Esophagus (tissue), 2 donors: Measurements from ENCODE around the gene ITPA. TPM values are rescaled to one million over a fixed set of nuclear protein-coding genes. Genes with fewer than 3 reads are reported as not detected.

Experiments
- H3K27ac ChIP-seq, 2 donors: one replicate each; pipeline ENCODE4 v1.5.1; 2013; ENCODE audit warnings: low read depth in 2 of 2, mild to moderate bottlenecking in 2 of 2, inconsistent platforms in 1 of 2, low read length in 1 of 2, moderate library complexity in 1 of 2
- H3K27me3 ChIP-seq, 2 donors: one replicate each; pipeline ENCODE4 v1.6.1; 2013; ENCODE audit warnings: low read length in 2 of 2, control low read depth in 1 of 2, mild to moderate bottlenecking in 1 of 2; ENCODE audit not compliant: insufficient read depth in 2 of 2, control insufficient read depth in 1 of 2
- H3K36me3 ChIP-seq, 2 donors: one replicate each; pipeline ENCODE4 v1.6.1; 2013; ENCODE audit warnings: low read length in 1 of 2; ENCODE audit not compliant: control insufficient read depth in 2 of 2, insufficient read depth in 2 of 2
- H3K4me1 ChIP-seq, 2 donors: one replicate each; pipeline ENCODE4 v1.6.1; 2013; ENCODE audit warnings: low read length in 1 of 2; ENCODE audit not compliant: control insufficient read depth in 2 of 2, insufficient read depth in 2 of 2
- H3K4me3 ChIP-seq, 2 donors: one replicate each; pipeline ENCODE4 v1.5.1; 2013; ENCODE audit warnings: low read length in 2 of 2, mild to moderate bottlenecking in 2 of 2, low read depth in 1 of 2, moderate library complexity in 1 of 2
- H3K9me3 ChIP-seq, 2 donors: one replicate each; pipeline ENCODE4 v1.6.1; 2013; ENCODE audit warnings: mild to moderate bottlenecking in 2 of 2, low read depth in 1 of 2, low read length in 1 of 2, moderate library complexity in 1 of 2; ENCODE audit not compliant: control insufficient read depth in 2 of 2, insufficient read depth in 1 of 2
- WGBS, 2 donors: extraction: QIAGEN DNeasy Blood & Tissue Kit; methylation state at CpG; one replicate each; pipeline ENCODE4 v1.1.7; 2013; 5-methylcytosine and 5-hydroxymethylcytosine counted together
- polyA plus RNA-seq, 2 donors: library from polyadenylated mRNA; stranded (reverse); fragments of 200-250 nt; gene quantifications; one replicate each; pipeline ENCODE4 v1.2.3, GENCODE V29; 2013
- donor health status: healthy with polysubstance abuse.
- donor health status: Bipolar disorder and iron deficiency.

ITPA gene
- polyA plus RNA-seq, 2 donors = 55.8 to 73.5 TPM

DNA sequence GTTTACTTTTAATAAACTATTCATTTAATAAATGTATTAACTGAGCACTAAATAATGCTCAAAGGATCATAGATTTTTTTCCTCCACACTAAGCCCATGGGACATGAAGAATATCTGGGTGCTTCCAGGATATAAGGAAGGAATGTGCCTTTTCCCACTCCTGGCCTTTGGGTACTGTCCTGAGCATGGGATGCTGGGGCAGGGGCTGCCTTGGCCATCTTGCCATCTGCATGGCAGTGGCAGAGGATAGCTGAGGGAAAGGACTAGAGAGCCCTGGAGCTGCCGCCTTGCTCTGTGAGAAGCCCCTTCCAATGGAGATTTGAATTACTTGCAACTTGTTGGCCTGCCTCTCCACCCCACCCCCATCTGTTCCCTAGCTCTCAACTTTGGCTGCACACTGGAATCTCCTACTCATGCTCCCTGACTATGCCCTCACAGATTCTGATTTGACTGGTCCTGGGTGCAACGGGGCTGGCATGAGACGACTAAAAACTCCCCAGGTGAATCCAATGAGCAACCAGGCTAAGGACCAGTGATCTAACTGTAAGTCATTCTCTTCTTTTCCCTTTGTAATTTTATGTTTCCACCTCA, 20.4 kb upstream of the ITPA start:
- no peak overlapping the region for H3K4me3 ChIP-seq
- no peaks in the 10 kb centered on the region for H3K9me3 ChIP-seq
- no peak overlapping the region for H3K27ac ChIP-seq
- no peaks in the 10 kb centered on the region for H3K27me3 ChIP-seq
- WGBS, 2 donors = 83 to 89% methylated on average over 3 of the region's 3 CpGs
- H3K4me1 ChIP-seq = peaks cover 0 to 3% of the 10 kb centered on the region in 2 donors
- peaks cover 23 to 28% of the 10 kb centered on the region in 2 donors for H3K36me3 ChIP-seq

DNA sequence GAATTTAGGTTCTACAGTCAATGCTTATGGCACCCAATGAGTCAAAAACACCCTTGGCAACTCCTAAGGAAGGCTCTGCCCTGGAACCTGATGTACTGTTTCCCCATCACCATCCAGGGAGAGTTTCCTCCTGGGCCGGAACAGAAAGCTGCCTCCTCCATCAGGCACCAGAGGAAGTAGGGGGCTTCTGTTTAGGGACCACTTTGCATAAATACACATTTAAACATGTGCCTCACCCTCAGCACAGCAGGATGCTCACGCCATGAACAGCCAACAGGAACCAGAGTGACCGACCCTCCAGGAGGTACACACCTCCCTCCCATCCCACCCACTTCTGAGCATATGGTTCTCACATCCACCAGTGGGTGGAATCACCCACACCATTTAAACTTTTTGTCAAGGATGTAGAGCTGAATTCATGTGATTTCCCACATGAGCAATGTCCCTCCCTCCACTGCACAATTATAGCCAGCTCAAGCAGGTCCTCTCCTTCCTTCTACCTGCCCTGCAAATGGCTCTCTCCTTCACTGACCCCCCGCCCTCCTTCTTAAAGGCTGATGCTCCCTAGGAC, 19.7 kb upstream of the ITPA start:
- 83 to 84% methylated on average over 4 of the region's 4 CpGs for WGBS, 2 donors

DNA sequence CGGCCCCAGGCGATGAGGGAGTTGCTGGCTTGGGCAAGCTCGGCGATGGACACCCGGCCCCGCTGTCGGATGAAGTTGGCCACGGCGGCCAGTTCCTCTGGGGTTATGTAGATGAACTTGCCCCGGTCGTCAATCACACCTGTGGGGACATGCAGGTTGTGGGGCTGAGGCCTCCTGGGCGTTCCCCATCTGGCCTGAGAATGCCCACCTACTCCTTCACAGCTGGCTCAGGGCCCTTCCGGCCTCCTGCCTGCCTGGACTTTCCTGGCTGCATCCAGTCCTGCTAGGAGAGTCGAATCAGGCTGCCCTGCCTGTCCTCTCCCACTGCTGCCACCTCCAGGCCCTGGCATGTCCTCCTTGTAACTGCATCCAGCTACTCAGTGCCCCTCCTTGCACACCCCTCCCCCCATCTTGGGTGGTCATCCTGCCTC, 18.6 kb upstream of the ITPA start:
- WGBS, 2 donors = 90 to 93% methylated on average over 14 of the region's 14 CpGs
- peaks cover 26 to 44% of the 10 kb centered on the region in 2 donors for H3K36me3 ChIP-seq
- no peaks in the 10 kb centered on the region for H3K27me3 ChIP-seq
- H3K27ac ChIP-seq = no peak overlapping the region
- no peak overlapping the region for H3K4me3 ChIP-seq
- no peaks in the 10 kb centered on the region for H3K4me1 ChIP-seq
- H3K9me3 ChIP-seq = no peaks in the 10 kb centered on the region

More for the DNA sequence above, 19.7 kb upstream of the ITPA start:
- Histone ChIP-seq H3K9me3 (no peaks in the 10 kb centered on the region), H3K27me3 (no peaks in the 10 kb centered on the region), H3K4me3 (no peak overlapping the region), H3K4me1 (no peaks in the 10 kb centered on the region), H3K27ac (no peak overlapping the region), H3K36me3 (peaks cover 23 to 34% of the 10 kb centered on the region in 2 donors)

DNA sequence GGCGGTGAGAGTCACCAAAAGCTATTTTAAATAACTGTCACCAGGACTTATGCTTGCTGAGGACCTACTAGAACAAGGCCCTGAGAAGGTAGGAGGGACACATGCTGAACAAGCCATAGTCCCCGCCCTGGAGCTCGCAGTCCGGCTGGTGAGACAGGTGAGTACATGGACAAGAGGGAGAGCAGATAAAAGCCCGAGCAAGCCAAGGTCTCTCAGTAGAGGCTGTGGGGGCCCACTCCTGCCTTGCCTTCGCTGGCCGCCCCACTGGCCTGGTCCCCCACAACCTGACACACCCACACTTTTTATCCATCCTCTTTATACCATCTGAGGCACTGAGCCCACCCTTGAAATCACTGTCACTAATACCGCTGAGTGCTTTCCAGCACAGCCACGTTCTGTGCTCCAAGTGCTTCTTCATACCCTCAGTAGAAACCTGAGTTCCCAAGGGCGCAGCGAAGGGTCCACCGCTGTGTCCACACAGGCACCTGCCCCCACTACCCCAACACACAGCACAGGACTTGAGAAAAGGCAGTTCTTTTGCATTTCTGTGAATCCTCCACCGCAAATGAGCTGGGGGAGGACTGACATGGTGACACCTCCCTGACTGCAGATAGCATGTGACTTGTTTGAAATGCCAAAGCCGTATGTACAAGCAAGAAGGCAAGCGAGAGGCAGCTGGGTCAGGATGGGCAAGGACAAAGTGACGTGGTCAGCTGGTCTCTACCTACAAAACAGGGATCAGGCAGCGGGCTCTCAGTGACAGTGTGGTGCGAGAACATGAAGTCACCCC, 16.9 kb upstream of the ITPA start:
- peaks cover 26 to 49% of the 10 kb centered on the region in 2 donors for H3K36me3 ChIP-seq
- H3K27ac ChIP-seq = no peak overlapping the region
- no peak overlapping the region for H3K4me3 ChIP-seq
- 93 to 96% methylated on average over 18 of the region's 18 CpGs for WGBS, 2 donors
- no peaks in the 10 kb centered on the region for H3K27me3 ChIP-seq
- no peaks in the 10 kb centered on the region for H3K9me3 ChIP-seq
- no peaks in the 10 kb centered on the region for H3K4me1 ChIP-seq

DNA sequence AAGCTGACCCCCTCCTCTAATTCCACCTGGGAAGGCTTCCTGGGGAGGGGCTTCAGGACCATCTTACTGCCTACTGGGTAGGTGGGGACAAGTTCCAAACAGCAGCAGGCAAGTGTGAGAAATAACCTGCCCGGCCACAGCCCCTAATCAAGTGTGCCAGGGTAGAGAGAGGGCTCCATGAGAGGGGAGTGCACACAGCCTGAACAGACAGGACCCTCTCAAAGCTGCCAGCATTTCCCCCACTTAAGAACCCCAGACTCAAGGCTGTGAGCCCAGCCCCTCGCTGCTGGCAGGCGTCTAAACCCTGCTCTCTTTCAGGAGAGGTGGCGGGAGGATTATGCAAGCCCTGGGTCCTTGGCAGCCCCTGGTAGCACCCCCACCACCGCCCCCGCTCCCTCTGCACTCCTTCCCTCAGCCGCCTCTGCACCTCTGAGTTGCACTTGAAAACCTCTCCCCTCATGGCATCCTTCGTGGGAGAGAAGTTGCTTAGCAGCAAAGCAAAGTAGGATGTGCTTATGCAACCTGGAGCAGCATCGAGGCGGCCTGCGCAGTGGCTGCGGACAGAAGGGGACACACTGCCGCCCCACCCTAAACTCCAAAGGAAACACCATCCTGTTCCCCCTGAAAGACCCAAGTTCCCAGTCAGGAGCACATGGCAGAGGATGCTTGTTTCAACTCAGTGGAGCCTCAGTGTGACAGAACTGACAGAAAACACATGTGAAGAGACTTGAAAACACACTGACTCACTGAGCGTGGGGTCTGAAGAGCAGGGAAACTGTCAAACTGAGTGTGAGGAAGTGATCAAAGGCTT, 15.3 kb upstream of the ITPA start:
- H3K4me3 ChIP-seq = no peak overlapping the region
- no peaks in the 10 kb centered on the region for H3K4me1 ChIP-seq
- no peaks in the 10 kb centered on the region for H3K9me3 ChIP-seq
- WGBS, 2 donors = 92 to 96% methylated on average over 14 of the region's 14 CpGs
- H3K27me3 ChIP-seq = no peaks in the 10 kb centered on the region
- H3K36me3 ChIP-seq = peaks cover 26 to 49% of the 10 kb centered on the region in 2 donors
- H3K27ac ChIP-seq = no peak overlapping the region

DNA sequence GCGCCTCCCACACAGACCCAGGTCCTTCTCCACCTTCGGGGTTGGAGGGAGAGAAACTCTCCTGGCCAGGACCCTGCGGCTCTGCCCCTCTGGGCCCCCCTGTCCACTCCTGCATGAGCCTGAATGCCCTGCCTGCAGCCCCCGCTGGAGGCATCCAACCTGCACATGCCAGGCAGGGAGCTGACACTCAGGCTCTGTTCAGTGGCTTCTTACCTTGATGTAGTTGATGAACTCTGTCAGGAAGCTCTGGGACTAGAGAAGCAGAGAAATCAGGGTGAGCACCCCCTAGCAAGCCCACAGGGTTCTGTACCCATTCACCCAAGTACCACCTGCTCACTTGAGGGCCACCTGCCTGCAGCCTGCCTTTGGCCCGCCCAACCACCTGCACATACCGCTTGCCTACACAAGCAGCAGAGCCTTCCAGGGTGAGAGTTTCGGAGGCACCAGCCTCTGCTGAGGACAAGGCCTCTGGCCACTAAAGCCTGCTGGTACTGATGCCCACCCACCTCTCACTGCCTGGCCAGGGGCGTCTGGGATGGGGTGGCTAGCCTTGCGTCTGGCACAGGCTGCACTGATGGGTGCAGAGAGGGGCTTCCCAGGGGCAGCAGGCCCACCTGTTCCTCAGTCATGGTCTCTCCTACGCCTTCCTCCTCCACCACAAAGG, 14.5 kb upstream of the ITPA start:
- H3K4me3 ChIP-seq = no peak overlapping the region
- WGBS, 2 donors = 93 to 94% methylated on average over 9 to 10 of the region's 10 CpGs
- no peaks in the 10 kb centered on the region for H3K9me3 ChIP-seq
- H3K27me3 ChIP-seq = no peaks in the 10 kb centered on the region
- H3K27ac ChIP-seq = no peak overlapping the region
- peaks cover 30 to 56% of the 10 kb centered on the region in 2 donors for H3K36me3 ChIP-seq
- no peaks in the 10 kb centered on the region for H3K4me1 ChIP-seq

DNA sequence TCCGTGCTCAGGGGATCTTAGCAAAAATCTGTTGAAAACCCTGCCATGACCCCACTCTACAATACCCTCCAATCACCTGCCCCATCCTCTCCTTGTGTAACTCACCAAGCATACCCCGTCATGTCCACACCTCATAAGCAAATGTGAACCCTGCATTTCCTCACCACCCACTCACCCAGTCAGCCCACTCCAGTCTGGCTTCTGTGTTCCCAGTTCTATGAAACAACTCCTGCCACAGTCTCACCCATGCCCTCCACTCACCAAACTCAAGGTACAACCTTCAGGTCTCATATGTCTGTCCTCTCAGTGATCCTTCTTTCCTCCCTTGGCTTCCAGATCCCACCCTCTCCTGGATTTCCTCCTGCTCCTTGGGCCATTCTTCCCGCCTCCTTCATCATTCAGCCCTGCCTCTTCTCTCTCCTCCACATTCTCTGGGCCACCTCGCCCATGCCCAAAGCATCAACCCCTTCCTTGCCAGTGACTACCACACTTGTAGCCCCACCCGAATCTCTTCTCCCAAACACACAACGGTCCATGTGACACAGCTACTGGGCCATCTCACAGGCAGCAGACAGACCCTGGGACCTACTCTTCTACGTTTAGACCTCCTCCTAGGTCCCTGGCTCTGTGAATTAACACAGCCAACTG, 13.6 kb upstream of the ITPA start:
- Histone ChIP-seq H3K9me3 (no peaks in the 10 kb centered on the region), H3K27ac (no peak overlapping the region), H3K36me3 (peaks cover 28 to 60% of the 10 kb centered on the region in 2 donors), H3K27me3 (no peaks in the 10 kb centered on the region), H3K4me1 (no peaks in the 10 kb centered on the region), H3K4me3 (no peak overlapping the region)
- WGBS, 2 donors = 86 to 88% methylated on average over 7 of the region's 7 CpGs

DNA sequence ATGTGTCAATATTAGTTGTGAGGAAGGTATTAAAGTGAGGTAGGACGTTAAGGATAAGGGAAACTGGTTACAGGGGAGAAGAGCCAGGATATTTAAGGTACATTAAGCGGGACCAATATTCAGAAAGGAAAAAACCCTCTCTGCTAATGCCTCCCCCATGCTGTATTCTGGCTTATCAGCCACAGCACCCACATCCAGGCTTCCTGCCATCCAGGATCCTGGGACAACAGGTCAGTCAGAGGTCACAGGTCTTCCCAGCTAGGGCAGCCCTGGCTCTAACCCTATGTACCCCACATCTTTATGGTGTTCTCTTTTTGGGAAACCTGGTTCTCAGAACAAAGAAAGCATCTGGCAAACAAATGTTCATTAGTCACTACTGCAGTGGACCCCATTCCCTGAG, 10.1 kb upstream of the ITPA start:
- H3K27me3 ChIP-seq = no peaks in the 10 kb centered on the region
- peaks cover 6 to 9% of the 10 kb centered on the region in 2 donors for H3K4me1 ChIP-seq
- no peak overlapping the region for H3K27ac ChIP-seq
- no peaks in the 10 kb centered on the region for H3K9me3 ChIP-seq
- no peak overlapping the region for H3K4me3 ChIP-seq
- peaks cover 15 to 36% of the 10 kb centered on the region in 2 donors for H3K36me3 ChIP-seq
- 50 to 61% methylated on average over 2 of the region's 2 CpGs for WGBS, 2 donors
